Neural cell (in vitro differentiated cells): Measurements from ENCODE around the gene SPAAR. TPM values are rescaled to one million over a fixed set of nuclear protein-coding genes. Genes with fewer than 3 reads are reported as not detected.

Source experiments
- H2AFZ ChIP-seq: fragments of 200-600, 300-800 bp; sonication (generic), shearing (Covaris generic); 2 replicates; pipeline ENCODE4 v1.6.0; 2014; ENCODE audit warnings: low read depth, mild to moderate bottlenecking, antibody characterized with exemption, low read length, moderate library complexity
- H3F3A ChIP-seq: fragments of 200-600 bp; shearing (Covaris generic); 2 replicates; pipeline ENCODE4 v1.6.1; 2016; ENCODE audit warnings: mild to moderate bottlenecking, moderate library complexity, mixed read lengths, antibody characterized with exemption, low read length; ENCODE audit not compliant: insufficient read depth, poor library complexity, severe bottlenecking
- H3K27ac ChIP-seq: fragments of 200-600, 300-800 bp; sonication (generic), shearing (Covaris generic); 2 replicates; pipeline ENCODE4 v1.5.1; 2014; ENCODE audit warnings: mild to moderate bottlenecking, low read length, moderate library complexity
- H3K27me3 ChIP-seq: fragments of 300-800, 200-600 bp; sonication (generic), shearing (Covaris generic); 2 replicates; pipeline ENCODE4 v1.6.0; 2014; ENCODE audit warnings: mild to moderate bottlenecking, low read depth, low read length, moderate library complexity; ENCODE audit not compliant: insufficient read depth
- H3K36me3 ChIP-seq: fragments of 300-800, 200-600 bp; sonication (generic), shearing (Covaris generic); 2 replicates; pipeline ENCODE4 v1.5.1; 2014; ENCODE audit warnings: mild to moderate bottlenecking, antibody characterized with exemption, low read length, moderate library complexity; ENCODE audit not compliant: insufficient read depth
- H3K4me2 ChIP-seq: fragments of 300-800, 200-600 bp; sonication (generic), shearing (Covaris generic); 2 replicates; pipeline ENCODE4 v1.6.0; 2014; ENCODE audit warnings: mild to moderate bottlenecking, low read length
- H3K4me3 ChIP-seq: fragments of 300-800, 200-600 bp; sonication (generic), shearing (Covaris generic); 2 replicates; pipeline ENCODE4 v1.5.1; 2014; ENCODE audit warnings: mild to moderate bottlenecking, low read length, moderate library complexity
- H3K79me2 ChIP-seq: fragments of 200-600 bp; shearing (Covaris generic); replicated peaks from 2 replicates; pipeline ENCODE4 v1.6.0; 2014; ENCODE audit warnings: mild to moderate bottlenecking, low read length, moderate library complexity; ENCODE audit not compliant: insufficient read depth
- H3K9ac ChIP-seq: fragments of 300-800, 200-600 bp; sonication (generic), shearing (Covaris generic); 2 replicates; pipeline ENCODE4 v1.6.1; 2016; ENCODE audit warnings: mild to moderate bottlenecking, low read length, mixed read lengths
- H3K9me2 ChIP-seq: fragments of 200-600 bp; shearing (Covaris generic); 2 replicates; pipeline ENCODE4 v1.6.1; 2016; ENCODE audit warnings: mild to moderate bottlenecking, low read length, mixed read lengths; ENCODE audit not compliant: insufficient read depth
- H3K9me3 ChIP-seq: fragments of 200-600, 300-800 bp; sonication (generic), shearing (Covaris generic); 2 replicates; pipeline ENCODE4 v1.6.1; 2016; ENCODE audit warnings: mild to moderate bottlenecking, mixed run types, low read length, moderate library complexity, mixed read lengths
- H4K20me1 ChIP-seq: fragments of 200-600 bp; shearing (Covaris generic); 2 replicates; pipeline ENCODE4 v1.6.1; 2016; ENCODE audit warnings: mild to moderate bottlenecking, mixed run types; ENCODE audit not compliant: insufficient read depth
- CTCF ChIP-seq: fragments of 450-650 bp; IDR thresholded peaks from 2 replicates; pipeline ENCODE4 v1.5.1; 2014; ENCODE audit warnings: antibody characterized with exemption, mild to moderate bottlenecking, moderate library complexity; ENCODE audit not compliant: poor library complexity, severe bottlenecking
- EP300 ChIP-seq: fragments of 450-650 bp; conservative IDR thresholded peaks from 2 replicates; pipeline ENCODE4 v1.6.1; 2014; ENCODE audit warnings: antibody characterized with exemption, mild to moderate bottlenecking, moderate library complexity; ENCODE audit not compliant: poor library complexity, severe bottlenecking
- EZH2 ChIP-seq: fragments of 200-600, 300-800 bp; shearing (Covaris generic), sonication (generic); IDR thresholded peaks from 2 replicates; pipeline ENCODE4 v1.6.1; 2014; ENCODE audit warnings: antibody characterized with exemption, low read length, borderline replicate concordance, mild to moderate bottlenecking; ENCODE audit not compliant: insufficient read depth, poor library complexity, severe bottlenecking
- MXI1 ChIP-seq: fragments of 450-650 bp; conservative IDR thresholded peaks from 2 replicates; pipeline ENCODE4 v1.6.1; 2014; ENCODE audit warnings: antibody characterized with exemption, mild to moderate bottlenecking; ENCODE audit not compliant: poor library complexity, severe bottlenecking
- POLR2AphosphoS5 ChIP-seq: IDR thresholded peaks from 2 replicates; pipeline ENCODE4 v1.6.1; 2012
- RAD21 ChIP-seq: fragments of 450-650 bp; conservative IDR thresholded peaks from 2 replicates; pipeline ENCODE4 v1.6.1; 2014; ENCODE audit warnings: antibody characterized with exemption, mild to moderate bottlenecking, moderate library complexity
- REST ChIP-seq: IDR thresholded peaks from 2 replicates; pipeline ENCODE4 v1.6.1; 2012; ENCODE audit warnings: borderline replicate concordance
- SMC3 ChIP-seq: fragments of 450-650 bp; conservative IDR thresholded peaks from 2 replicates; pipeline ENCODE4 v1.6.1; 2014; ENCODE audit warnings: antibody characterized with exemption, mild to moderate bottlenecking, moderate library complexity; ENCODE audit not compliant: poor library complexity
- TAF1 ChIP-seq: IDR thresholded peaks from 2 replicates; pipeline ENCODE4 v1.6.1; 2012; ENCODE audit warnings: low read depth
- polyA plus RNA-seq: library from polyadenylated mRNA; depleted of rRNA; stranded (reverse); fragments of >200 nt; gene quantifications from 2 replicates; pipeline ENCODE4 v1.2.3, GENCODE V29; 2014

Gene SPAAR
- polyA plus RNA-seq, 1 donor from 2014 or later, result 0.35 TPM

GRCh38 chr9:35898337-35898736 is 11.0 kb upstream of the SPAAR start:
- Histone ChIP-seq H3F3A (no peaks in the 10 kb centered on the region), H3K27ac (no peak overlapping the region), H3K9me2 (no peaks in the 10 kb centered on the region), H3K4me3 (no peak overlapping the region), H3K27me3 (no peaks in the 10 kb centered on the region), H3K36me3 (no peaks in the 10 kb centered on the region), H3K4me2 (no peak overlapping the region), H2AFZ (no peak overlapping the region), H4K20me1 (no peaks in the 10 kb centered on the region), H3K9ac (no peak overlapping the region), H3K9me3 (no peaks in the 10 kb centered on the region), H3K79me2 (no peaks in the 10 kb centered on the region)
- TF ChIP-seq REST (no peak), RAD21 (no peak), SMC3 (no peak), CTCF (no peak), TAF1 (no peak), EZH2 (no peak), EP300 (no peak), POLR2AphosphoS5 (no peak), MXI1 (no peak)

DNA sequence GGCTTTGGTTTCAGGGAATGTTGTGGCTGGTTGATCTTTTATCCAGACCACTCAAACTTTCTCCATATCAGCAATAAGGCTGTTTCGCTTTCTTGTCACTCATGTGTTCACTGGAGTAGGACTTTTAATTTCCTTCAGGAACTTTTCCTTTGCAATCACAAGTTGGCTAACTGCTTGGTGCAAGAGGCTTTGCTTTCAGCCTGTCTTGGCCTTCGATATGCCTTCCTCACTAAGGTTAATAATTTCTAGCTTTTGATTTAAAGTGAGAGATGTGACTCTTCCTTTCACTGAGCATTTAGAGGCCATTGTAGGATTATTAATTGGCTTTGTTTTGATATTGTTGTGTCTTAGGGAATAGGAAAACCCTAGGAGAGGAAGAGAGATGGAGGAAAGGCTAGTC is 10.3 kb upstream of the SPAAR start:
- Histone ChIP-seq H3K4me3 (no peak overlapping the region), H3K4me2 (no peak overlapping the region), H3K9ac (no peak overlapping the region), H4K20me1 (no peaks in the 10 kb centered on the region), H3K36me3 (no peaks in the 10 kb centered on the region), H2AFZ (no peak overlapping the region), H3F3A (no peaks in the 10 kb centered on the region), H3K27ac (no peak overlapping the region), H3K79me2 (no peaks in the 10 kb centered on the region), H3K9me3 (no peaks in the 10 kb centered on the region), H3K9me2 (no peaks in the 10 kb centered on the region), H3K27me3 (no peaks in the 10 kb centered on the region)
- no peak for TF ChIP-seq POLR2AphosphoS5
- no peak for TF ChIP-seq MXI1
- no peak for TF ChIP-seq SMC3
- no peak for TF ChIP-seq EZH2
- TF ChIP-seq CTCF, result no peak
- no peak for TF ChIP-seq REST
- TF ChIP-seq TAF1, result no peak
- no peak for TF ChIP-seq EP300
- no peak for TF ChIP-seq RAD21
